Measurements from ENCODE around the gene ICAM4. TPM values are rescaled to one million over a fixed set of nuclear protein-coding genes. Genes with fewer than 3 reads are reported as not detected.

ICAM4 gene
- total and polyA plus RNA-seq, 9 of the 15 experiments (the other 6 are each of a cell fraction or from before 2014, with no cell fraction given) = 14.1 to 86.1 (median 29.6) TPM

DNA sequence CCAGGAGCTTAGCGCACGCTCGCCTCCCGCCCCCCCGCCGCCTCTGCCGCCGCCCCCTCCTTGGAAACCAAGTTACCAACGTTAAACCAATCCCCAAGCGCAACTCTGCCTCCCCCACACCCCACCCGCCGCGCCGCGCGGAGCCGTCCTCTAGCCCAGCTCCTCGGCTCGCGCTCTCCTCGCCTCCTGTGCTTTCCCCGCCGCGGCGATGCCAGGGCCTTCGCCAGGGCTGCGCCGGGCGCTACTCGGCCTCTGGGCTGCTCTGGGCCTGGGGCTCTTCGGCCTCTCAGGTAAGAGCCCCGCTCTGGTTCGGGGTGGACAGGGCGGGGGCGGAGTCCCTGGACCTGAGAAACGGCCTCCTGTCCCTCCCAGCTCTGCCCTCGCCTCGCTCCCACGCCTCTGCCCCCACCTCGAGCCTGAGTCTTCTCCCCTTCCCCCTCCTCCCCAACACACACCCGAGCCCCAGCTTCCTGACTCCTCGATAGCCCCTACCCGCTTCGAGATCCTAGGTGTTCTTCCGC is 3.1 kb downstream of the ICAM4 start, which contains the start of gene ICAM5:
Gene ICAM5, plus strand, starts transcription at position 117 of the 521 bp plus-strand sequence. Its CDS starts 92 bp downstream, at position 209.
- intact Hi-C loops (cut with micrococcal nuclease) = loop anchor here (1.0 to 2.0 kb wide), 3 partner anchors 20 to 91 kb away; partner anchors contain the start of genes RAVER1 and TYK2
- peak within 1 kb of the TSS; percentile 79 for H3K4me3 ChIP-seq
- H3K27ac ChIP-seq (ENCODE audit: extremely low read depth, low read depth, low read length) = peak within 1 kb of the TSS; percentile 96
- peak within 1 kb of the TSS; percentile 84 for H2AFZ ChIP-seq (ENCODE audit: low read depth, low read length)
- ATAC-seq (peak; percentile 9), DNase-seq (ENCODE audit: extremely low read depth in 1 of 4, low spot score in 3 of 4) (peak; percentile 59 to 94 (median 69)), FAIRE-seq (no peak)
- peak within 1 kb of the TSS; percentile 91 to 99 for H3K9ac ChIP-seq (ENCODE audit: insufficient read depth in 1 of 2, low read depth in 2 of 2, low read length in 2 of 2)
- peaks cover 5% of the 10 kb centered on the region for H3K9me1 ChIP-seq (ENCODE audit: control insufficient read depth, insufficient read depth, low read length)
- peak within 1 kb of the TSS; percentile 99 for H3K4me2 ChIP-seq (ENCODE audit: insufficient read depth, low read length)
- peaks cover 79% of the 10 kb centered on the region for H3K79me2 ChIP-seq (ENCODE audit: control insufficient read depth, insufficient read depth, low read length)
- peaks cover 29 to 92% of the 10 kb centered on the region in 2 experiments; a peak in 4 of 5 replicates for H3K4me1 ChIP-seq (replicated peaks in 1 of 2; ENCODE audit: control insufficient read depth in 2 of 2, insufficient read depth in 2 of 2, low read length in 2 of 2)
- no peaks in the 10 kb centered on the region for H3K27me3 ChIP-seq (ENCODE audit: control insufficient read depth in 2 of 2, insufficient read depth in 2 of 2, low read length in 2 of 2)
- BruUV-seq (replicated peaks) = no TSS peak
- no peaks in the 10 kb centered on the region; the same call in 1 of the 2 replicates for H4K20me1 ChIP-seq (replicated peaks; ENCODE audit: control insufficient read depth, insufficient read depth, low read length)
- H3K36me3 ChIP-seq (ENCODE audit: control insufficient read depth, insufficient read depth, low read length) = peaks cover 39% of the 10 kb centered on the region
- ChIA-PET CTCF (ENCODE audit: low intra/inter-chr PET ratio) (no interaction called here), POLR2A (interaction anchor here (0.6 to 6.2 kb wide), 22 partner anchors 10 to 161 kb away, joined by 3 to 74 read pairs (median 4); partner anchors contain the start of genes CDC37, ICAM1, RAVER1 and TYK2)
- in situ Hi-C loops (cut with MboI) = no loop called here
- H3K9me3 ChIP-seq (replicated peaks; ENCODE audit: control insufficient read depth, insufficient read depth, low read depth, low read length) = peaks cover 2% of the 10 kb centered on the region; the same call in 1 of the 2 replicates
- WGBS (ENCODE audit: insufficient coverage, low coverage, missing lambda C conversion rate) = 1% methylated on average over 35 of the region's 45 CpGs
- TF ChIP-seq TEAD1 (CRISPR knock-in tag; IDR thresholded peaks at IDR 0.05) (no peak), NBN (IDR thresholded peaks at IDR 0.05; ENCODE audit: low read depth) (0 out of 2 replicates have a peak, but pooled peaks have one; percentile 11), ZNF780A (CRISPR knock-in tag; IDR thresholded peaks at IDR 0.05) (0 out of 2 replicates have a peak, but pooled peaks have one; percentile 25), ZNF583 (CRISPR knock-in tag; IDR thresholded peaks at IDR 0.05) (no peak), TAF1 (IDR thresholded peaks at IDR 0.05; ENCODE audit: control insufficient read depth, extremely low read depth, insufficient read depth, low read length, severe bottlenecking) (peak; percentile 56), ATF7 (IDR thresholded peaks at IDR 0.05) (no peak), HNRNPL (IDR thresholded peaks at IDR 0.05; ENCODE audit: low read depth, low read length) (peak; percentile 87), RBM22 (IDR thresholded peaks at IDR 0.05; ENCODE audit: low read depth, low read length, poor library complexity, severe bottlenecking) (peak; percentile 27), TBL1XR1 (IDR thresholded peaks at IDR 0.05; ENCODE audit: low read length in 2 of 2) (0 out of 4 replicates have a peak, but pooled peaks of 1 of the 2 experiments have one; percentile 44), MAZ (CRISPR knock-in tag; conservative IDR thresholded peaks at IDR 0.05 in 1 of 2, IDR thresholded peaks at IDR 0.05 in 1 of 2) (peak; percentile 86 to 93), SAFB (IDR thresholded peaks at IDR 0.05; ENCODE audit: borderline replicate concordance, low read depth, low read length) (peak; percentile 70; the same call in 1 of the 2 replicates), RBBP5 (IDR thresholded peaks at IDR 0.05; ENCODE audit: borderline replicate concordance, insufficient read depth, low read length, poor library complexity, severe bottlenecking) (no peak), SUPT5H (IDR thresholded peaks at IDR 0.05) (peak; percentile 75), RBM25 (IDR thresholded peaks at IDR 0.05; ENCODE audit: low read depth, low read length, severe bottlenecking) (no peak), KDM5B (IDR thresholded peaks at IDR 0.05; ENCODE audit: insufficient replicate concordance, low read depth, low read length) (peak; percentile 47), ZNF133 (CRISPR knock-in tag; IDR thresholded peaks at IDR 0.05) (no peak), ZNF57 (CRISPR knock-in tag; IDR thresholded peaks at IDR 0.05) (0 out of 2 replicates have a peak, but pooled peaks have one; percentile 30), RB1 (IDR thresholded peaks at IDR 0.05; ENCODE audit: low read depth) (peak; percentile 34; the same call in 1 of the 2 replicates)
- TF ChIP-seq, protein P1, sequence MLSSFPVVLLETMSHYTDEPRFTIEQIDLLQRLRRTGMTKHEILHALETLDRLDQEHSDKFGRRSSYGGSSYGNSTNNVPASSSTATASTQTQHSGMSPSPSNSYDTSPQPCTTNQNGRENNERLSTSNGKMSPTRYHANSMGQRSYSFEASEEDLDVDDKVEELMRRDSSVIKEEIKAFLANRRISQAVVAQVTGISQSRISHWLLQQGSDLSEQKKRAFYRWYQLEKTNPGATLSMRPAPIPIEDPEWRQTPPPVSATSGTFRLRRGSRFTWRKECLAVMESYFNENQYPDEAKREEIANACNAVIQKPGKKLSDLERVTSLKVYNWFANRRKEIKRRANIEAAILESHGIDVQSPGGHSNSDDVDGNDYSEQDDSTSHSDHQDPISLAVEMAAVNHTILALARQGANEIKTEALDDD (IDR thresholded peaks at IDR 0.05) = peak; percentile 64; the same call in 1 of the 2 replicates
- TF ChIP-seq, protein P2, sequence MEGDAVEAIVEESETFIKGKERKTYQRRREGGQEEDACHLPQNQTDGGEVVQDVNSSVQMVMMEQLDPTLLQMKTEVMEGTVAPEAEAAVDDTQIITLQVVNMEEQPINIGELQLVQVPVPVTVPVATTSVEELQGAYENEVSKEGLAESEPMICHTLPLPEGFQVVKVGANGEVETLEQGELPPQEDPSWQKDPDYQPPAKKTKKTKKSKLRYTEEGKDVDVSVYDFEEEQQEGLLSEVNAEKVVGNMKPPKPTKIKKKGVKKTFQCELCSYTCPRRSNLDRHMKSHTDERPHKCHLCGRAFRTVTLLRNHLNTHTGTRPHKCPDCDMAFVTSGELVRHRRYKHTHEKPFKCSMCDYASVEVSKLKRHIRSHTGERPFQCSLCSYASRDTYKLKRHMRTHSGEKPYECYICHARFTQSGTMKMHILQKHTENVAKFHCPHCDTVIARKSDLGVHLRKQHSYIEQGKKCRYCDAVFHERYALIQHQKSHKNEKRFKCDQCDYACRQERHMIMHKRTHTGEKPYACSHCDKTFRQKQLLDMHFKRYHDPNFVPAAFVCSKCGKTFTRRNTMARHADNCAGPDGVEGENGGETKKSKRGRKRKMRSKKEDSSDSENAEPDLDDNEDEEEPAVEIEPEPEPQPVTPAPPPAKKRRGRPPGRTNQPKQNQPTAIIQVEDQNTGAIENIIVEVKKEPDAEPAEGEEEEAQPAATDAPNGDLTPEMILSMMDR (IDR thresholded peaks at IDR 0.05 in 2 of 3, conservative IDR thresholded peaks at IDR 0.05 in 1 of 3; ENCODE audit: insufficient read depth in 2 of 3, low read depth in 1 of 3, low read length in 3 of 3) = no peak
